HCT116 (cell line): ENCODE results near the gene ARHGEF12. TPM values are rescaled to one million over a fixed set of nuclear protein-coding genes. Genes with fewer than 3 reads are reported as not detected.

Experiments used
- ATAC-seq: fragments of 200-7000 bp; cut with Tn5 transposase; 2 replicates; pipeline ENCODE4 v1.9.1; 2020; ENCODE audit warnings: mild to moderate bottlenecking, moderate library complexity
- BruUV-seq: library from RNA; stranded (reverse); fragments of 400-500 nt; replicated peaks from 2 replicates; lab custom pipeline; 2021; lab: Mats Ljungman, UMichigan
- CTCF ChIA-PET: fragments of 300-600 bp; sonication (Branson Sonifier 250); formaldehyde crosslinking; loops from one replicate; lab custom pipeline; 2021; ENCODE audit warnings: antibody characterized with exemption; lab: Charles Lee
- POLR2A ChIA-PET: fragments of 300-600, 350-600 bp; sonication (Branson Sonifier 250); formaldehyde crosslinking; loops from one replicate; lab custom pipeline; 2021; ENCODE audit warnings: antibody characterized with exemption; lab: Charles Lee
- RAD21 ChIA-PET, 2 experiments: fragments of 300-600 bp; sonication (Branson Sonifier 250); formaldehyde crosslinking; loops; one replicate each; lab custom pipeline; 2023; ENCODE audit warnings: low total read pairs in 2 of 2; ENCODE audit not compliant: uncharacterized antibody in 2 of 2, unreplicated experiment in 2 of 2, low non-redundant PET in 1 of 2; lab: Charles Lee
- DNase-seq: peaks from one replicate; pipeline ENCODE4 v3.0.0-alpha.2; 2010; ENCODE audit warnings: low read depth, low spot score
- H2AFZ ChIP-seq: fragments of 200-600 bp; shearing (Covaris generic), sonication (generic); 2 replicates; pipeline ENCODE4 v1.6.1; 2017; ENCODE audit warnings: low read depth, mixed run types, mixed read lengths, antibody characterized with exemption, low read length; ENCODE audit not compliant: poor library complexity, severe bottlenecking
- H3K27ac ChIP-seq: 2 replicates; pipeline ENCODE4 v1.5.1; 2012; ENCODE audit warnings: low read depth, low read length
- H3K27me3 ChIP-seq: fragments of 200-600 bp; sonication (generic); 2 replicates; pipeline ENCODE4 v1.6.1; 2016; ENCODE audit warnings: mixed run types, low read length, mixed read lengths; ENCODE audit not compliant: insufficient read depth
- H3K36me3 ChIP-seq, 2 experiments: fragments of 200-500 bp in 1 of 2; fragments of 200-600 bp in 1 of 2; sonication (Bioruptor generic) in 1 of 2; sonication (generic) in 1 of 2; 2 replicates each; pipeline versions ENCODE4 v1.5.1 to v1.6.1; 2014 to 2016; ENCODE audit warnings: low read length in 2 of 2, inconsistent platforms in 1 of 2, mixed read lengths in 1 of 2, mixed run types in 1 of 2; ENCODE audit not compliant: insufficient read depth in 2 of 2, control insufficient read depth in 1 of 2
- H3K4me1 ChIP-seq, 2 experiments: fragments of 200-600 bp in 1 of 2; sonication (generic) in 1 of 2; 2 replicates each; pipeline versions ENCODE4 v1.5.1 to v1.6.1; 2012 to 2017; ENCODE audit warnings: low read length in 2 of 2, inconsistent platforms in 1 of 2, mild to moderate bottlenecking in 1 of 2, mixed read lengths in 1 of 2, mixed run types in 1 of 2, moderate library complexity in 1 of 2; ENCODE audit not compliant: insufficient read depth in 2 of 2, control insufficient read depth in 1 of 2
- H3K4me2 ChIP-seq: fragments of 200-600 bp; sonication (generic); 2 replicates; pipeline ENCODE4 v1.6.1; 2017; ENCODE audit warnings: mixed run types, low read length, mixed read lengths
- H3K4me3 ChIP-seq, 2 experiments: fragments of 200-600 bp in 1 of 2; sonication (generic) in 1 of 2; replicated peaks in 1 of 2; 2 replicates each; pipeline ENCODE4 v1.5.1; 2011 to 2016; ENCODE audit warnings: low read length in 2 of 2, control low read depth in 1 of 2, low read depth in 1 of 2, mild to moderate bottlenecking in 1 of 2, mixed read lengths in 1 of 2, mixed run types in 1 of 2
- H3K79me2 ChIP-seq: fragments of 200-600 bp; sonication (generic); 2 replicates; pipeline ENCODE4 v1.6.1; 2017; ENCODE audit warnings: mild to moderate bottlenecking, mixed run types, low read length, moderate library complexity, mixed read lengths; ENCODE audit not compliant: insufficient read depth
- H3K9ac ChIP-seq: fragments of 200-600 bp; sonication (generic); 2 replicates; pipeline ENCODE4 v1.6.1; 2016; ENCODE audit warnings: low read length, mixed read lengths
- H3K9me2 ChIP-seq: fragments of 200-600 bp; sonication (generic), shearing (Covaris generic); 2 replicates; pipeline ENCODE4 v1.6.1; 2017; ENCODE audit warnings: mixed run types, mild to moderate bottlenecking, moderate library complexity; ENCODE audit not compliant: insufficient read depth
- H3K9me3 ChIP-seq, 2 experiments: fragments of 200-500 bp in 1 of 2; fragments of 200-600 bp in 1 of 2; sonication (Bioruptor generic) in 1 of 2; sonication (generic) in 1 of 2; 2 replicates each; pipeline ENCODE4 v1.6.1; 2014 to 2017; ENCODE audit warnings: low read length in 2 of 2, mixed read lengths in 2 of 2, inconsistent platforms in 1 of 2, low read depth in 1 of 2, mild to moderate bottlenecking in 1 of 2, mixed run types in 1 of 2, moderate library complexity in 1 of 2; ENCODE audit not compliant: control insufficient read depth in 1 of 2, insufficient read depth in 1 of 2
- H4K20me1 ChIP-seq: fragments of 200-600 bp; sonication (generic), shearing (Covaris generic); 2 replicates; pipeline ENCODE4 v1.6.1; 2017; ENCODE audit warnings: mixed run types, mild to moderate bottlenecking, moderate library complexity; ENCODE audit not compliant: insufficient read depth
- CBX3 ChIP-seq: IDR thresholded peaks from 2 replicates; pipeline ENCODE4 v1.6.1; 2012; ENCODE audit warnings: low read depth
- CEBPB ChIP-seq: IDR thresholded peaks from 2 replicates; pipeline ENCODE4 v1.6.1; 2012; ENCODE audit warnings: low read depth
- ELF1 ChIP-seq: IDR thresholded peaks from 2 replicates; pipeline ENCODE4 v1.6.1; 2012; ENCODE audit warnings: low read depth, borderline replicate concordance
- EZH2 ChIP-seq: fragments of 200-600 bp; sonication (generic); IDR thresholded peaks from 2 replicates; pipeline ENCODE4 v1.6.1; 2017; ENCODE audit warnings: antibody characterized with exemption, mixed run types
- POLR2A ChIP-seq: IDR thresholded peaks from 2 replicates; pipeline ENCODE4 v1.7.0; 2011; ENCODE audit warnings: borderline replicate concordance; ENCODE audit not compliant: insufficient read depth, insufficient read length; ENCODE audit errors: extremely low read depth
- RAD21 ChIP-seq: IDR thresholded peaks from 2 replicates; pipeline ENCODE4 v1.6.1; 2012; ENCODE audit warnings: low read depth, mild to moderate bottlenecking
- SP1 ChIP-seq: IDR thresholded peaks from 2 replicates; pipeline ENCODE4 v1.6.1; 2012; ENCODE audit warnings: low read depth
- YY1 ChIP-seq: IDR thresholded peaks from 2 replicates; pipeline ENCODE4 v1.6.1; 2011; ENCODE audit warnings: low read length, low read depth, moderate library complexity, mild to moderate bottlenecking; ENCODE audit not compliant: insufficient replicate concordance; ENCODE audit errors: extremely low read depth
- ZFX ChIP-seq: fragments of 450-650 bp; IDR thresholded peaks from 2 replicates; pipeline ENCODE4 v1.6.1; 2017
- ZNF274 ChIP-seq: fragments of 200-500 bp; sonication (Bioruptor generic); IDR thresholded peaks from 2 replicates; pipeline ENCODE4 v1.6.1; 2014; ENCODE audit warnings: mild to moderate bottlenecking, low read depth, low read length, inconsistent platforms
- intact Hi-C: fragments of 100-400 bp; cut with micrococcal nuclease; formaldehyde crosslinking; loops from 2 replicates; pipeline ENCODE4 v1.10.0; 2022
- total RNA-seq: library from RNA; stranded (reverse); gene quantifications from one replicate; pipeline ENCODE4 v1.2.1, GENCODE V29; 2021; ENCODE audit not compliant: unreplicated experiment
- TF ChIP-seq, protein P1 (sequence below), 3 experiments: fragments of 200-600 bp in 1 of 3; sonication (generic) in 1 of 3; IDR thresholded peaks in 2 of 3; conservative IDR thresholded peaks in 1 of 3; 2 replicates each; pipeline ENCODE4 v1.5.1; 2012 to 2017; ENCODE audit warnings: low read depth in 2 of 3, low read length in 2 of 3, antibody characterized with exemption in 1 of 3, borderline replicate concordance in 1 of 3, control low read depth in 1 of 3, mild to moderate bottlenecking in 1 of 3, mixed read lengths in 1 of 3, mixed run types in 1 of 3, moderate library complexity in 1 of 3; ENCODE audit not compliant: insufficient read depth in 1 of 3
- TF ChIP-seq, protein P2 (sequence below): IDR thresholded peaks from 2 replicates; pipeline ENCODE4 v1.6.1; 2012
- TF ChIP-seq, protein P3 (sequence below): IDR thresholded peaks from 2 replicates; pipeline ENCODE4 v1.6.1; 2011; ENCODE audit warnings: mild to moderate bottlenecking, low read length, moderate library complexity; ENCODE audit not compliant: insufficient replicate concordance; ENCODE audit errors: extremely low read depth

ARHGEF12 gene
- total RNA-seq, 1 experiment from 2014 or later: 81.4 TPM

DNA sequence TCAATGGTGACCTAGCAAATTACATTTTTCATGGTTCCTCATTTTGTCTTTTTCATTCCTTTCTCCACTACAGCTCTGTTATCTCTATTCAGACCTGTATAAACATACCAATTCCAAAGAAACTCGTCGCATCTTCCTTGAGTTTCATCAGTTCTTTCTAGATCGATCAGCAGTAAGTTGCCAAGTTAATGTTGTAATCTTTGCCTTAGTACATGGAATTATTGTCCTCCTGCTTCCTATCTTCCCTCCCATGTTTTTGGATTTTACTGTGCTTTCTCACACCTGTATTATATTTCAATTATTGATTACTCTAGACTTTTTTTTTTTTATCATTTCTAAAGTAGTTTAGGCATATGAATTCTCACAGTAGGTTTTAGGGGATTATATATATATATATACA is 105.8 kb downstream of the ARHGEF12 start:
- Histone ChIP-seq H4K20me1 (no peaks in the 10 kb centered on the region), H3K4me3 (no peak overlapping the region), H3K9me2 (no peaks in the 10 kb centered on the region), H2AFZ (no peak overlapping the region), H3K36me3 (peaks cover 9 to 15% of the 10 kb centered on the region in 2 experiments; a peak in 2 of 4 replicates), H3K4me1 (no peaks in the 10 kb centered on the region), H3K9me3 (no peaks in the 10 kb centered on the region), H3K4me2 (no peak overlapping the region), H3K9ac (no peak overlapping the region), H3K79me2 (no peaks in the 10 kb centered on the region), H3K27me3 (no peaks in the 10 kb centered on the region), H3K27ac (no peak overlapping the region)
- ChIA-PET RAD21 (interaction anchor here in 1 of 2 experiments (0.6 kb wide), 1 partner anchor 1375 kb away, joined by 3 read pairs; no protein-coding TSS in a partner anchor), CTCF (no interaction called here), POLR2A (no interaction called here)
- intact Hi-C loops: no loop called here
- ATAC-seq (no peak), DNase-seq (no peak)
- no TSS peak for BruUV-seq
- TF ChIP-seq, protein P1, sequence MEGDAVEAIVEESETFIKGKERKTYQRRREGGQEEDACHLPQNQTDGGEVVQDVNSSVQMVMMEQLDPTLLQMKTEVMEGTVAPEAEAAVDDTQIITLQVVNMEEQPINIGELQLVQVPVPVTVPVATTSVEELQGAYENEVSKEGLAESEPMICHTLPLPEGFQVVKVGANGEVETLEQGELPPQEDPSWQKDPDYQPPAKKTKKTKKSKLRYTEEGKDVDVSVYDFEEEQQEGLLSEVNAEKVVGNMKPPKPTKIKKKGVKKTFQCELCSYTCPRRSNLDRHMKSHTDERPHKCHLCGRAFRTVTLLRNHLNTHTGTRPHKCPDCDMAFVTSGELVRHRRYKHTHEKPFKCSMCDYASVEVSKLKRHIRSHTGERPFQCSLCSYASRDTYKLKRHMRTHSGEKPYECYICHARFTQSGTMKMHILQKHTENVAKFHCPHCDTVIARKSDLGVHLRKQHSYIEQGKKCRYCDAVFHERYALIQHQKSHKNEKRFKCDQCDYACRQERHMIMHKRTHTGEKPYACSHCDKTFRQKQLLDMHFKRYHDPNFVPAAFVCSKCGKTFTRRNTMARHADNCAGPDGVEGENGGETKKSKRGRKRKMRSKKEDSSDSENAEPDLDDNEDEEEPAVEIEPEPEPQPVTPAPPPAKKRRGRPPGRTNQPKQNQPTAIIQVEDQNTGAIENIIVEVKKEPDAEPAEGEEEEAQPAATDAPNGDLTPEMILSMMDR (IDR thresholded peaks at IDR 0.05 in 2 of 3, conservative IDR thresholded peaks at IDR 0.05 in 1 of 3; ENCODE audit: borderline replicate concordance in 1 of 3, insufficient read depth in 1 of 3, low read depth in 2 of 3, low read length in 2 of 3): no peak
- TF ChIP-seq CEBPB (no peak), ZNF274 (no peak), EZH2 (no peak), ZFX (no peak)
- TF ChIP-seq, protein P2, sequence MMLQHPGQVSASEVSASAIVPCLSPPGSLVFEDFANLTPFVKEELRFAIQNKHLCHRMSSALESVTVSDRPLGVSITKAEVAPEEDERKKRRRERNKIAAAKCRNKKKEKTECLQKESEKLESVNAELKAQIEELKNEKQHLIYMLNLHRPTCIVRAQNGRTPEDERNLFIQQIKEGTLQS: no peak

DNA sequence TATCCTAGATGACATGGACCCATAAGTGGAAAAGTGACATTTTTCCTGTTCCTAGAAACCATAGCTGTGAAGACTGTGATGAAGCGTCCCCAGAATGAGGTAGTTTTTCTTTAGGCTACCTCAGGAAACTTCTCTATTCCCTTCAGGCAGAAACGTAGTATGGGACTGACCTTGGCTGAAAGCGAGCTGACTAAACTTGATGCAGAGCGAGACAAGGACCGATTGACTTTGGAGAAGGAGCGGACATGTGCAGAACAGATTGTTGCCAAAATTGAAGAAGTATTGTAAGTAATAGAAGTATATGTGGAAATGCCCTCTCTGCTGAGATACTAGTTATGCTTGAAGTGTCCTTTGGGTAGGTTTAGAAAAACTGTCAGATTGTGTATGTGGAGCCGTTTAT is 110.6 kb downstream of the ARHGEF12 start:
- no peaks in the 10 kb centered on the region for H4K20me1 ChIP-seq
- CTCF ChIA-PET: no interaction called here
- H3K4me3 ChIP-seq: no peak overlapping the region
- ATAC-seq (no peak), DNase-seq (no peak)
- H3K9me3 ChIP-seq: no peaks in the 10 kb centered on the region
- no peaks in the 10 kb centered on the region for H3K79me2 ChIP-seq
- no peak overlapping the region for H3K4me2 ChIP-seq
- intact Hi-C loops: no loop called here
- no peaks in the 10 kb centered on the region for H3K4me1 ChIP-seq
- H3K27me3 ChIP-seq: no peaks in the 10 kb centered on the region
- peaks cover 22 to 28% of the 10 kb centered on the region in 2 experiments for H3K36me3 ChIP-seq
- no TSS peak for BruUV-seq
- RAD21 ChIA-PET: no interaction called here
- POLR2A ChIA-PET: no interaction called here
- H3K27ac ChIP-seq: no peak overlapping the region
- no peaks in the 10 kb centered on the region for H3K9me2 ChIP-seq
- H2AFZ ChIP-seq: no peak overlapping the region
- H3K9ac ChIP-seq: no peak overlapping the region
- no peak for TF ChIP-seq SP1
- TF ChIP-seq RAD21: no peak
- no peak for TF ChIP-seq ZFX
- TF ChIP-seq ELF1: no peak
- TF ChIP-seq, protein P3, sequence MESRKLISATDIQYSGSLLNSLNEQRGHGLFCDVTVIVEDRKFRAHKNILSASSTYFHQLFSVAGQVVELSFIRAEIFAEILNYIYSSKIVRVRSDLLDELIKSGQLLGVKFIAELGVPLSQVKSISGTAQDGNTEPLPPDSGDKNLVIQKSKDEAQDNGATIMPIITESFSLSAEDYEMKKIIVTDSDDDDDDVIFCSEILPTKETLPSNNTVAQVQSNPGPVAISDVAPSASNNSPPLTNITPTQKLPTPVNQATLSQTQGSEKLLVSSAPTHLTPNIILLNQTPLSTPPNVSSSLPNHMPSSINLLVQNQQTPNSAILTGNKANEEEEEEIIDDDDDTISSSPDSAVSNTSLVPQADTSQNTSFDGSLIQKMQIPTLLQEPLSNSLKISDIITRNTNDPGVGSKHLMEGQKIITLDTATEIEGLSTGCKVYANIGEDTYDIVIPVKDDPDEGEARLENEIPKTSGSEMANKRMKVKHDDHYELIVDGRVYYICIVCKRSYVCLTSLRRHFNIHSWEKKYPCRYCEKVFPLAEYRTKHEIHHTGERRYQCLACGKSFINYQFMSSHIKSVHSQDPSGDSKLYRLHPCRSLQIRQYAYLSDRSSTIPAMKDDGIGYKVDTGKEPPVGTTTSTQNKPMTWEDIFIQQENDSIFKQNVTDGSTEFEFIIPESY: no peak
- TF ChIP-seq POLR2A: no peak
- TF ChIP-seq YY1: no peak
- TF ChIP-seq CEBPB: no peak
- TF ChIP-seq CBX3: no peak
- no peak for TF ChIP-seq EZH2
- TF ChIP-seq, protein P2: no peak
